Suprapubic skin (tissue), 4 donors: Measurements from ENCODE around the gene IGF2BP2.

Experiments used
- CTCF ChIP-seq, 2 donors: fragments of 200-600 bp in 1 of 2; fragments of 450-650 bp in 1 of 2; sonication (generic) in 1 of 2; IDR thresholded peaks; one replicate each; pipeline ENCODE4 v1.5.1; 2016 to 2019; ENCODE audit warnings: antibody characterized with exemption in 2 of 2, mild to moderate bottlenecking in 1 of 2, moderate library complexity in 1 of 2
- POLR2A ChIP-seq, 2 donors: fragments of 450-650 bp; IDR thresholded peaks; one replicate each; pipeline ENCODE4 v1.6.1; 2017; ENCODE audit warnings: antibody characterized with exemption in 2 of 2, mild to moderate bottlenecking in 2 of 2, moderate library complexity in 2 of 2
- POLR2AphosphoS5 ChIP-seq, 3 donors: sonication (generic); formaldehyde crosslinking; IDR thresholded peaks; one replicate each; pipeline ENCODE4 v1.6.1; 2017; ENCODE audit warnings: antibody characterized with exemption in 3 of 3

GRCh38 chr3:185784317-185784716 lies 40.5 kb downstream of the IGF2BP2 start:
- TF ChIP-seq CTCF (IDR thresholded peaks at IDR 0.05): no peak
- no peak for TF ChIP-seq POLR2A (IDR thresholded peaks at IDR 0.05)
- TF ChIP-seq POLR2AphosphoS5 (IDR thresholded peaks at IDR 0.05): no peak
